Skin of body (tissue), 2 donors: ENCODE results near the gene CLTRN. TPM values are rescaled to one million over a fixed set of nuclear protein-coding genes. Genes with fewer than 3 reads are reported as not detected.

Experiments used
- DNase-seq: peaks from one replicate; lab custom pipeline; 2025; lab: John Stamatoyannopoulos, UW
- total RNA-seq: library from RNA; depleted of rRNA; stranded (reverse); fragments of >200 nt; gene quantifications from one replicate; pipeline ENCODE4 v1.2.3, GENCODE V29; 2014

CLTRN gene
- total RNA-seq, 1 donor from 2014 or later, result 0.69 TPM

DNA sequence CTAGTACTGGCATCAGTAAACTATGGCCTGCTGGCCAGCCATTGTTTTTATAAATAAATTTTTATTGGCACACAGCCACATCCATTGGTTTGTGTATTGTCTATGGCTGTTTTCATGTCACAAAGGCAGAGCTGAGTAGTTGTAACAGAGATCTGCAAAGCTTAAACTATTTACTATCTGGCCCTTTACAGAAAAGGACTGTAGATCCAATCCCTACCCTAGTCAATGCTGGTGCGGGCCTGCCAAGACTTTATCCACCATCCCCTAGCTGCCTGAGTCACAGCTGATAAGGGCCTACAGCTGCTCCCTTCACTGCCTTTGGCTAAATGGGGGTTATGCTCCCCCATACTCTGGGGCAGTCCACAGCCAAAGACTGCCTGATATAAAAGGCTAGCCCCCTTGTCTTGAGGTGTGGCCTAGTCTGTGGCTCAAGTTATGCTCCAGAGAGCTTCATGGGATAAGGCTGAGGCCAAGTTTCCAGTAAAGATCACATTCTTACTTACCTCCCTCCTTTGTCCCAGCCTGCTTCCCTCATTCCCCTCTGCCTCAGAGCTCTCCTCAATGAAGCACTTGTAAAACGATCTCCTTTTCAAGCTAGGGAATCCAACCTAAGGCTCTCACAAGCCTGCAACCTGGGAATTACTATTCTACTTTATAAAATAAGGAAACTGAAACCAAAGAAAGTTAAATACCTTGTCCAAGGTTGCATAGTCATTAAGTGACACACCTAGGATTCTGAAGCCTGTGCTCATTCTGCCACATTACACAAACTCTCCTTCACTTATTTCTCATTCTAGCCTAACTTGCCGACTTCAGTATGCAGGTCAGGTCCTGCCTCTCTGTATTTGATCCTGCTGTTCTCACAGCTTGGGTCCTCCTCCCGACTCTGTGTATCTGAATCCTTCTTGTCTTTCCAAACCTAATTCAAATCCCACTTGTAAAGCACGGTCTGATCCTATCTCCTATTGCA lies 84.5 kb downstream of the CLTRN start:
- DNase-seq, result no peak

Other genes with a start within 250 kb of the CLTRN start
- gene PIR, start 171.5 kb downstream of the CLTRN start, total RNA-seq, result 4.6 TPM
- gene BMX, start 164.0 kb downstream of the CLTRN start, total RNA-seq, result 2.6 TPM
- gene ACE2, start 63.8 kb downstream of the CLTRN start, total RNA-seq, result not detected
- 20.1 TPM for gene CA5B, start 73.5 kb upstream of the CLTRN start, total RNA-seq
- gene ZRSR2, start 125.7 kb upstream of the CLTRN start, total RNA-seq, result 6.3 TPM
- gene AP1S2, start 190.0 kb upstream of the CLTRN start, total RNA-seq, result 38.4 TPM